T-cell (primary cell): ENCODE data around the gene CD69. TPM values are rescaled to one million over a fixed set of nuclear protein-coding genes. Genes with fewer than 3 reads are reported as not detected.
A peak's percentile ranks its signal among the peaks of the same experiment; 100 is the strongest.

Source experiments
- ATAC-seq, 4 experiments: fragments of 200-7000 bp in 3 of 4; fragments of 150-1000 bp in 1 of 4; cut with Tn5 transposase; replicated peaks in 1 of 4; 1 replicate in 3 of 4; 2 replicates in 1 of 4; pipeline ENCODE4 v1.10.0; 2021; ENCODE audit warnings: moderate library complexity in 3 of 4, mild to moderate bottlenecking in 2 of 4, moderate number of reproducible peaks in 1 of 4
- CTCF ChIA-PET, 2 donors: fragments of 300-600 bp; sonication (Branson Sonifier 250); formaldehyde crosslinking; loops; one replicate each; lab custom pipeline; 2022; ENCODE audit warnings: antibody characterized with exemption in 2 of 2; lab: Charles Lee
- POLR2A ChIA-PET, 2 donors: fragments of 300-600 bp; sonication (Branson Sonifier 250); formaldehyde crosslinking; loops; one replicate each; lab custom pipeline; 2022; ENCODE audit warnings: antibody characterized with exemption in 2 of 2; lab: Charles Lee
- DNase-seq, 35 experiments: peaks; one replicate each; pipeline versions ENCODE4 v3.0.0 to v3.0.0-alpha.2; 2013 to 2023
- H3K27ac ChIP-seq: one replicate; pipeline ENCODE4 v1.5.1; 2013; ENCODE audit warnings: low read length
- H3K27me3 ChIP-seq, 2 experiments: replicated peaks in 1 of 2; 1 replicate in 1 of 2; 2 replicates in 1 of 2; pipeline versions ENCODE4 v1.6.1 to v1.7.0; 2013; ENCODE audit warnings: low read length in 1 of 2, mixed read lengths in 1 of 2; ENCODE audit not compliant: control insufficient read depth in 2 of 2, insufficient read depth in 2 of 2; ENCODE audit errors: extremely low read depth in 1 of 2
- H3K36me3 ChIP-seq, 2 donors: 1 replicate in 1 of 2; 2 replicates in 1 of 2; pipeline versions ENCODE4 v1.6.1 to v1.7.0; 2013; ENCODE audit warnings: low read length in 1 of 2; ENCODE audit not compliant: control insufficient read depth in 2 of 2, insufficient read depth in 1 of 2; ENCODE audit errors: extremely low read depth in 1 of 2
- H3K4me1 ChIP-seq, 2 experiments: 1 replicate in 1 of 2; 2 replicates in 1 of 2; pipeline versions ENCODE4 v1.6.1 to v1.7.0; 2013; ENCODE audit warnings: low read length in 2 of 2, mixed read lengths in 1 of 2; ENCODE audit not compliant: insufficient read depth in 2 of 2, control insufficient read depth in 1 of 2; ENCODE audit errors: extremely low read depth in 1 of 2
- H3K4me3 ChIP-seq, 2 donors: 1 replicate in 1 of 2; 2 replicates in 1 of 2; pipeline versions ENCODE4 v1.5.1 to v1.7.0; 2013; ENCODE audit warnings: mild to moderate bottlenecking in 2 of 2, low read length in 1 of 2, moderate library complexity in 1 of 2; ENCODE audit not compliant: control insufficient read depth in 1 of 2; ENCODE audit errors: extremely low read depth in 1 of 2
- H3K9me3 ChIP-seq: 2 replicates; pipeline ENCODE4 v1.7.0; 2013
- H3K27ac Mint-ChIP-seq, 2 donors: one replicate each; pipeline ENCODE4 v1.8.0; 2020 to 2021; ENCODE audit warnings: mild to moderate bottlenecking in 2 of 2, mixed read lengths in 2 of 2
- H3K27me3 Mint-ChIP-seq, 2 donors: one replicate each; pipeline ENCODE4 v1.8.0; 2021 to 2022; ENCODE audit warnings: mixed read lengths in 2 of 2
- H3K36me3 Mint-ChIP-seq: one replicate; pipeline ENCODE4 v1.8.0; 2021; ENCODE audit warnings: mixed read lengths
- H3K4me1 Mint-ChIP-seq, 3 donors: one replicate each; pipeline ENCODE4 v1.8.0; 2020 to 2022; ENCODE audit warnings: mixed read lengths in 3 of 3, mild to moderate bottlenecking in 1 of 3
- H3K4me3 Mint-ChIP-seq, 3 donors: one replicate each; pipeline ENCODE4 v1.8.0; 2020 to 2022; ENCODE audit warnings: mild to moderate bottlenecking in 3 of 3, mixed read lengths in 3 of 3, moderate library complexity in 3 of 3
- H3K9me3 Mint-ChIP-seq, 3 donors: one replicate each; pipeline ENCODE4 v1.8.0; 2020 to 2022; ENCODE audit warnings: mixed read lengths in 3 of 3
- WGBS: methylation state at CpG from one replicate; pipeline ENCODE4 v1.1.5; 2013; ENCODE audit warnings: missing lambda C conversion rate; ENCODE audit not compliant: insufficient coverage; 5-methylcytosine and 5-hydroxymethylcytosine counted together
- total RNA-seq, 35 experiments: library from RNA in 6 of 35; stranded (reverse) in 6 of 35; fragments of 120-200 nt in 1 of 35; gene quantifications; one replicate each; pipeline versions ENCODE4 v1.2.1 to v1.2.4 and lab custom pipeline; 2013 to 2026

Gene CD69
- total RNA-seq, 5 donors from 2014 or later (not counting 1 experiment from before 2014, with no cell fraction given): 36.7 to 746 (median 39.4) TPM

DNA sequence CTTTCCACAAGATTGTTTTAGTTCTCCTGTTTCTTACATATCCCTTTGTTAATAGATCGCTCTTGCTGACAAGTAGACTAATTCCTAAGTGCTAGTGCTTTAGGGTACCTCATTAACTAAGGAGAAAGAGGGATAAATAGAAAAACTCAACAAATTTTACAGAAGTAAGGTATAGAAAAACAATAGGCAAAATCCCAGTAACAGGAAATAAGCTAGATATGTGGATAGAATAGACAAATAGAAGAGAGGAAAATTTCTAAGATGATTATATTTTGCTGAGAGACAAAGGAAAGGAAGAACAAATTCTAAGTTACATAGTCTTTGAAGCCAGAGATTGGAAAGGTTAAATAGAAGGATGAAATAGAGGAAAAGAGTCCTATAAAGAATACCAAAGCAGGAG lies 1.0 kb downstream of the CD69 start:
- no peak for ATAC-seq
- peaks cover 30% of the 10 kb centered on the region for H3K36me3 Mint-ChIP-seq
- ChIA-PET POLR2A (interaction anchor here (0.6 to 4.1 kb wide), 19 partner anchors 8 to 113 kb away, joined by 3 to 112 read pairs (median 6); partner anchors contain the start of genes CLEC2B (in 1 of the 2) and CLEC2D (in 1 of the 2)), CTCF (interaction anchor here (2.3 to 8.4 kb wide), 6 partner anchors 9 to 38 kb away, joined by 8 to 101 read pairs (median 41); no protein-coding TSS in a partner anchor)
- no peak for DNase-seq
- Histone ChIP-seq H3K36me3 (peaks cover 0 to 16% of the 10 kb centered on the region in 2 donors), H3K9me3 (no peaks in the 10 kb centered on the region), H3K27ac (peak overlapping the region; percentile 98), H3K4me3 (peak overlapping the region; percentile 63 to 95), H3K27me3 (no peaks in the 10 kb centered on the region), H3K4me1 (peaks cover 32 to 51% of the 10 kb centered on the region in 2 experiments)
- H3K4me3 Mint-ChIP-seq: peak overlapping the region; percentile 87 to 97 (median 93)
- H3K4me1 Mint-ChIP-seq: peaks cover 57 to 73% (median 63%) of the 10 kb centered on the region in 3 donors
- no peaks in the 10 kb centered on the region for H3K27me3 Mint-ChIP-seq
- peak overlapping the region; percentile 97 to 99 for H3K27ac Mint-ChIP-seq
- peaks cover 0 to 3% (median 0%) of the 10 kb centered on the region in 3 donors for H3K9me3 Mint-ChIP-seq
- WGBS: no CpG with 5 or more reads among the region's 1 CpG

DNA sequence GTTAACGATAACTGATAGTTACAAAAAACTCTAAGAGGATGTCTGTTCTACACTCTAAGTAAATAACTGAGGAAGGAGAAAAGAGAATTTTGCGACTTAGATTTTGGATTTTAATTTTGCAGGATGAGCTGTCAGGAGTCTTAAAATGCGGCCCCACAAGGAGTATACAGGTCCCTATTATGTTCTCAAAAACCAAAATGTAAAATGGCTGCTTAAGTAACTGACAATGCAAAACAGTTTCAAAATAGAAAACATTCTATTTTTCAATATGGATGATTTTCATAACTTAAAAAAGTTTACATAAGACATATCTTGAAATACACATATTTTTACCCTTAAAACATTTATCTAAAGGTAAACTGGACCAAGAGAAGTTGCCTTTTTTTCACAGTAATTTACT lies 2.6 kb downstream of the CD69 start:
- Histone ChIP-seq H3K36me3 (peaks cover 0 to 30% of the 10 kb centered on the region in 2 donors), H3K9me3 (no peaks in the 10 kb centered on the region), H3K4me1 (peaks cover 17 to 43% of the 10 kb centered on the region in 2 experiments), H3K4me3 (peak overlapping the region; percentile 63 to 95), H3K27ac (peak overlapping the region; percentile 98), H3K27me3 (no peaks in the 10 kb centered on the region)
- Mint-ChIP-seq H3K36me3 (peaks cover 43% of the 10 kb centered on the region), H3K4me1 (peaks cover 61 to 82% (median 66%) of the 10 kb centered on the region in 3 donors), H3K27ac (peak overlapping the region; percentile 97 to 99), H3K27me3 (no peaks in the 10 kb centered on the region), H3K9me3 (peaks cover 0 to 3% (median 0%) of the 10 kb centered on the region in 3 donors), H3K4me3 (peak overlapping the region; percentile 87 to 97 (median 93))
- CTCF ChIA-PET: interaction anchor here (0.5 to 12.0 kb wide), 10 partner anchors 8 to 56 kb away, joined by 3 to 311 read pairs (median 6); no protein-coding TSS in a partner anchor
- no CpG with 5 or more reads among the region's 3 CpGs for WGBS
- ATAC-seq (no peak), DNase-seq (peak in 1 of 35 experiments; percentile 35)
- POLR2A ChIA-PET: interaction anchor here (0.6 to 5.2 kb wide), 20 partner anchors 8 to 455 kb away, joined by 3 to 80 read pairs (median 4); partner anchors contain the start of genes CLEC2B (in 1 of the 2) and GABARAPL1 (in 1 of the 2)

DNA sequence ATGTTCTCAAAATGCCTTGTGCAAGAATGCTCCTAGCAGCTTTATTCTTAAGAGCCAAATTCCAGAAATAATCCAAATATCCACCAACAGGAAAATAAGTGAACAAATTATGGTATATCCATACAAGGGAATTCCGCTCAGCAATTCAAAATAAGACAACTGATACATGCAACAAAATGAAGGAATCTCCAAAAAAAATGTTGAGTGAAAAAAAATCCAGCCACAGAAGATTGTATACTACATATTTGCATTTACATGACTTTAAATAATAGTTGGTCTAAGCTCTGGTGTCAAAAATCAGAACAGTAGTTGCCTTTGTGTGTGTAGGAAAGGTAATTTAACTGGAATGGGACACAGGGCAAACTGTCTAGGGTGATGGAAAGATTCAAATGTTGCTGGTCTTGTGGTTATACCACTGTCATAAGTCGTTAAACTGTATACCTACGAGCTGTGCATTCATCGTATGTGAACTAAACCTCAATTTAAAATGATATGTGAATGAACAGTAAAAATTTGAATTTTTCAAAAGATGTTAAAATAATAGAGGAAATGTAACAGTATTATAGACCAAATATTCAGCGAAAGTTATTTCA lies 3.2 kb downstream of the CD69 start:
- Histone ChIP-seq H3K4me3 (peak overlapping the region; percentile 63 to 95), H3K27ac (peak overlapping the region; percentile 98), H3K9me3 (no peaks in the 10 kb centered on the region), H3K27me3 (no peaks in the 10 kb centered on the region), H3K4me1 (peaks cover 16 to 43% of the 10 kb centered on the region in 2 experiments), H3K36me3 (peaks cover 0 to 36% of the 10 kb centered on the region in 2 donors)
- ChIA-PET POLR2A (interaction anchor here (0.7 to 5.2 kb wide), 9 partner anchors 10 to 110 kb away, joined by 3 to 80 read pairs (median 5); no protein-coding TSS in a partner anchor), CTCF (interaction anchor here (0.5 to 12.0 kb wide), 7 partner anchors 9 to 57 kb away, joined by 3 to 311 read pairs (median 9); no protein-coding TSS in a partner anchor)
- peak in 1 of 35 experiments; percentile 41 for DNase-seq
- H3K4me1 Mint-ChIP-seq: peaks cover 64 to 84% (median 67%) of the 10 kb centered on the region in 3 donors
- peaks cover 0 to 2% (median 0%) of the 10 kb centered on the region in 3 donors for H3K9me3 Mint-ChIP-seq
- peaks cover 49% of the 10 kb centered on the region for H3K36me3 Mint-ChIP-seq
- no CpG with 5 or more reads among the region's 5 CpGs for WGBS
- peak overlapping the region; percentile 97 to 99 for H3K27ac Mint-ChIP-seq
- no peak for ATAC-seq
- peak overlapping the region; percentile 87 to 97 (median 93) for H3K4me3 Mint-ChIP-seq
- no peaks in the 10 kb centered on the region for H3K27me3 Mint-ChIP-seq

DNA sequence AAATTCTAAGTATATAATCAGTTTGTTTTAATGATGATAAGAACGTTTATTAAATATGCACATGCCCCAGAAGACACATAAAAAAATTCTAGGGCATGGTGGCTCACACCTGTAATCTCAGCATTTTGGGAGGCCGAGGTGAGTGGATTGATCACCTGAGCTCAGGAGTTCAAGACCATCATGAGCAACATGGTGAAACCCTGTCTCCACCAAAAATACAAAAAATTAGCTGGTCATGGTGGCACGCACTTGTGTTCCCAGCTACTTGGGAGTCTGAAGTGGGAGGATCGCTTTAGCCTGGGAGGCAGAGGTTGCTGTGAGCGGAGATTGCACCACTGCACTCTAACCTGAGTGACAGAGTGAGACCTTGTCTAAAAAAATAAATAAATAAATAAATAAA lies 4.0 kb downstream of the CD69 start:
- H3K4me1 Mint-ChIP-seq: peaks cover 59 to 79% (median 62%) of the 10 kb centered on the region in 3 donors
- POLR2A ChIA-PET: interaction anchor here (0.7 to 5.2 kb wide), 7 partner anchors 10 to 41 kb away, joined by 3 to 80 read pairs (median 4); no protein-coding TSS in a partner anchor
- H3K4me3 ChIP-seq: peak overlapping the region; percentile 46 to 63

DNA sequence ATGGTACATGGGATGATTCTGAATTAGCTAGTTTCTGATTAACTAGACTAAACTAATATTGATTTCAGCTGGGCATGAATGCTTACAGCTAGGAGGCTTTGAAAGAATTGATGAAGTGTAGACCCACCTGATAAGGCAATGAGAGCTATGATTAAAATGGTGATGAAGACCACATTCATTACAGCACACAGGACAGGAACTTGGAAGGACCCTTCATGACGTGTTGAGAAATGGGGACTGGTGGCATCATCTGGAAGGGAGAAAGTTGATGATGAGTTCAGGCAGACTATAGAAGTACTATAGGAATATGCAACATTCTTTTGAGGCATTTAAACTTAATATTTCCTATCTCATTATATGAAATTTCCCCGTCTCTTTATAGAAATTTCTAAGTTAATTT lies 4.5 kb downstream of the CD69 start:
- Mint-ChIP-seq H3K27ac (peak overlapping the region; percentile 97 to 99), H3K4me3 (peak overlapping the region; percentile 68 to 97 (median 93)), H3K9me3 (no peaks in the 10 kb centered on the region), H3K4me1 (peaks cover 60 to 78% (median 62%) of the 10 kb centered on the region in 3 donors), H3K36me3 (peaks cover 56% of the 10 kb centered on the region), H3K27me3 (no peaks in the 10 kb centered on the region)
- no peaks in the 10 kb centered on the region for H3K9me3 ChIP-seq
- H3K36me3 ChIP-seq: peaks cover 0 to 39% of the 10 kb centered on the region in 2 donors
- H3K4me3 ChIP-seq: no peak overlapping the region
- ChIA-PET CTCF (interaction anchor here (0.8 to 12.0 kb wide), 13 partner anchors 9 to 184 kb away, joined by 3 to 311 read pairs (median 4); no protein-coding TSS in a partner anchor), POLR2A (interaction anchor here (0.6 to 5.2 kb wide), 9 partner anchors 14 to 67 kb away, joined by 3 to 80 read pairs (median 4); no protein-coding TSS in a partner anchor)
- H3K27ac ChIP-seq: peak overlapping the region; percentile 98
- ATAC-seq (no peak), DNase-seq (no peak)
- WGBS: no CpG with 5 or more reads among the region's 2 CpGs
- peaks cover 14 to 37% of the 10 kb centered on the region in 2 experiments for H3K4me1 ChIP-seq
- H3K27me3 ChIP-seq: no peaks in the 10 kb centered on the region

More for the DNA sequence above, 4.0 kb downstream of the CD69 start:
- Histone ChIP-seq H3K27ac (peak overlapping the region; percentile 98), H3K36me3 (peaks cover 0 to 39% of the 10 kb centered on the region in 2 donors), H3K4me1 (peaks cover 10 to 37% of the 10 kb centered on the region in 2 experiments), H3K9me3 (no peaks in the 10 kb centered on the region), H3K27me3 (no peaks in the 10 kb centered on the region)
- Mint-ChIP-seq H3K9me3 (no peaks in the 10 kb centered on the region), H3K27ac (peak overlapping the region; percentile 97 to 99), H3K36me3 (peaks cover 52% of the 10 kb centered on the region), H3K27me3 (no peaks in the 10 kb centered on the region), H3K4me3 (peak overlapping the region; percentile 64 to 97 (median 93))
- ATAC-seq (no peak), DNase-seq (no peak)
- CTCF ChIA-PET: interaction anchor here (0.8 to 12.0 kb wide), 7 partner anchors 8 to 184 kb away, joined by 3 to 311 read pairs (median 7); no protein-coding TSS in a partner anchor
- WGBS: no CpG with 5 or more reads among the region's 5 CpGs
